GM19397 (cell line): ENCODE data around the gene LYSMD1.
A peak's percentile ranks its signal among the peaks of the same experiment; 100 is the strongest.
"Not testable (repeated sequence)": the region's sequence is repeated elsewhere in the genome, so short reads cannot be mapped to it uniquely, and the experiment has no call there.

Source experiments
- ATAC-seq: cut with Tn5 transposase; IDR thresholded peaks from one replicate; pipeline ENCODE4 v1.9.1; 2021; ENCODE audit warnings: mild to moderate bottlenecking, moderate library complexity; ENCODE audit not compliant: unreplicated experiment

The LYSMD1 gene

DNA sequence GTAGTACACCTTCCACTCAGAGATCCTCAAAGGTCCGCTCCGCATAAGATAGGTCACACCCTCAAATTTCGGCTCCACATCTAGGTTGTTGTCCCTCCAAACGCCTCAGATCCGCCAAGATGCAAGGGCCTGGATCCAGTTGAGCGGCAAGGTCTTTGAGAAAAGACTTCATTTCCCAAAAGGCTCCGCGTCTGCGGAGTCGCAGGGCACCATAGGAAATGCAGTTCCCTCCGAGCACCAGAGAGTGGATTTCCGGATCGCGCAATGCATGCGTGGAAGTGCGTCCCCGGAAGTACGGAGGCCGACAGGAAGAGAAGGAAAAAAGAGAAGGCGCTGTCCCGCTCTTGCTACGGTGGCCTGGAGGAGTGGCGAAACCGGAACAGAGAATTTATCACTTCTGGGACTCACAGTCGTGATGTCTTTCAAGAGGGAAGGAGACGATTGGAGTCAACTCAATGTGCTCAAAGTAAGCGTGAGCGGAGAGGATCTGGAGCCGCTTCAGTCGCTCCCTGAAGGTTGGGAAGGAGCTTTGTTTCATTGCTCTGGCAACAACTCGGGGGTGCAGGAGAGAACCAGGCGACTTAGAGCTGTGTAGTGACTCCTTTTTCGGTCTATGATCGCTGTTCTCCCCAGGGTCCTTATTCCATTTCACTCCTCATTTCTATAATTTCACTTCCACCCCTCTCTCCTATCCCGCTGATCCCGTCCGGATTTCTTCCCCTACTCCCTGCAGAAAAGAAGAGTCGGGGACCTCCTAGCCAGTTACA is at the start of gene LYSMD1, which contains the start of gene SCNM1:
Gene LYSMD1 (minus strand): TSS at position 165 of the 767 bp plus-strand sequence. CDS start 644 bp downstream, outside the sequence.
Gene SCNM1 (plus strand): TSS at position 407 of the 767 bp plus-strand sequence. CDS start 9 bp downstream, at position 416.
- peak; percentile 87 for ATAC-seq

DNA sequence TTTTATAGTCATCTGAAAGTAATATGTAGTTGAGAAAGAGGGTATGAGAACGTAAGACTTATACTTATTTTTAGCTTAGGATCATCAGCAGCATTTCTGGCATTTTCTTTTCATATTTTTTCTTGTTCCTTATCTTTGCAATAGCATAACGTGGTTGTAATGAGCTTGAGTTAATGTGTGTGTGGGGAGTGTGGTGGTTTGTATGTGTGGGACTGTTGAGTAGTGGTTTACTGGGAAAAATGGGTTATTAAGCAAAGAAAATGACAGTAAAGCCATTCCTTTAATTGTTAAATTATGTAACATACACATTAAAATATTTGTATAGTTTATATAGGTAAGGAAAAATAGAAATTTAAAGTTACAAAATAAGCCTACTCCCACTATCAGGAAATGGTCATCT is 47.9 kb upstream of the LYSMD1 start:
- ATAC-seq, result no peak

- no peak for ATAC-seq
Measured at GRCh38 chr1:151211972-151212705, 46.4 kb upstream of the LYSMD1 start.

DNA sequence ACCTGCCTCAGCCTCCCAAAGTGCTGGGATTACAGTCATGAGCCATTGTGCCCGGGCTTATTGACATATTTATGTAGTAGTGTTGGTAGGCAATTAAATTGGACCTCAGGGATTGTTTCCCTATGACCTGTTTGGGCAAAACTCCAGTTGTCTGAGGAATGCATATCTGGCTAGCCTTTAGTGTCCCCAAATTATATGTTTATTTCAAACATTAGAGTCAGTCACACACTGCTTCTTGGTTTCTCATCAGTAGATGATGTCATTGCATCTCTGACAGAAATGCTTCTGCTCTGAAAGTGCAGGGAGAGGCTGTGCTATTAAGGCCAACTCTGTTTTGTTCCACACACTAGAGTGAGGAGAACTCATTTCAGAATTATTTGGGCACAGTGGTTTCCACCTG is 45.1 kb upstream of the LYSMD1 start:
- ATAC-seq, result no peak

DNA sequence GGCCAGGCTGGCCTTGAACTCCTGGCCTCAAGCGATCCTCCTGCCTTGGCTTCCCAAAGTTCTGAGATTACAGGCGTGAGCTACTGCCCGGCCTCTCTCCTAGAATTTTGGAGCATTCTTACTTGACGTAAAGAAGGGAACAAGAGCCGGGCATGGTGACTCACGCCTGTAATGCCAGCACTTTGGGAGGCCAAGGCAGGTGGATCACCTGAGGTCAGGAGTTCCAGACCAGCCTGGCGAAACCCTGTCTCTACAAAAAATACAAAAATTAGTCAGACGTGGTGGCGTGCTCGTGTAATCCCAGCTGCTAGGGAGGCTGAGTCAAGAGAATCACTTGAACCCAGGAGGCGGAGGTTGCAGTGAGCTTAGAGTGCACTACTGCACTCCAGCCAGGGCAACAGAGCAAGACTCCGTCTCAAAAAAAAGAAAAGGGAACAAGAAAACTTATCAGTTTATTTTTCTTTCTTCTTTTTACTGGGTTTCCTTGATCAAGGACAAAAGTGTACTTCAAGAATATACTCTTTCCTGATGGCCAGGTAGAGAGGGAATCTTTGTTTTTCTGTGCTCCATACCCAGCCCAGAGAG is 39.8 kb upstream of the LYSMD1 start:
- ATAC-seq, result not testable (repeated sequence)

GRCh38 chr1:151199873-151200581 is 34.3 kb upstream of the LYSMD1 start:
- ATAC-seq, result no peak

DNA sequence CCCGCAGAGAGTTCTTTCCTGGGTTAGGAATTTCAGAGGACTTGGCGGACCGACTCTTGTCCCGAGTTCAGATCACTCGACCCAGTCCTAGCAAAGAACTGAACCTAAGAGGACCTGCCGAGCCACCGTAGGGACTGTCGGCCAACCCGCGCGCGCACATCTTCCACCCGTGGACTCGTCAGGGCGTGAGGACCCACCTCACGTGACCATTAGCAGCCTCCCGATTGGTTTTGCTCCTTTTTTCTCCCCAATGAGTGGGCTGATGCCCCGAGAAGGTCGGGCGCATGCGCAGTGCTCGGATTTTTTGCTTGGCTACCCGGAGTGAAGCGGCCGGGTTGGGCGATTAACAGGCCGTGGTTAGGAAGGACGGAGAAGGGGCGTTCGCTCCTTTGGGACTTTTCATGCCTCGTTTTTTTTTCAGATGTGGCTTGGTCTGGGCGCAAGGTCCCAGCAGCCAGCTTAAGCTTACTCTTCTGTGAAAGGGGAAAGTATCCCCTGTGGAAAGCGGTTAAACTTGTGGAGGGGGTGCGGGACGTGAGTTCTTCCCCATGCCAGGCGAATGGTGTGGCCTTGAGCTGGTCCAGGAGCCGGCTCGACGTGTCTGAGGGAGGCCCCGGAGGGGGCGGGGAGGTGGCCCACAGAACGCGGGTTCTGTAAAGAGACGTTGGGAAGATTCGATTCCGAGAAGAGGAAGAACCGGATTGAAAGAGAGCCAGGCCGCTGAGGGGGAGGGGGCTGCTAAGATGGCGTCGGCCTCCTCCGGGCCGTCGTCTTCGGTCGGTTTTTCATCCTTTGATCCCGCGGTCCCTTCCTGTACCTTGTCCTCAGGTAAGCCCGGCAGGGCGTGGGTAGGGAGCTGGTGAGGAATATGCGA is 32.8 kb upstream of the LYSMD1 start, which contains the start of gene PIP5K1A:
Gene PIP5K1A (plus strand): TSS at position 299 of the 874 bp plus-strand sequence. CDS start 445 bp downstream, at position 744.
- ATAC-seq, result peak; percentile 93

DNA sequence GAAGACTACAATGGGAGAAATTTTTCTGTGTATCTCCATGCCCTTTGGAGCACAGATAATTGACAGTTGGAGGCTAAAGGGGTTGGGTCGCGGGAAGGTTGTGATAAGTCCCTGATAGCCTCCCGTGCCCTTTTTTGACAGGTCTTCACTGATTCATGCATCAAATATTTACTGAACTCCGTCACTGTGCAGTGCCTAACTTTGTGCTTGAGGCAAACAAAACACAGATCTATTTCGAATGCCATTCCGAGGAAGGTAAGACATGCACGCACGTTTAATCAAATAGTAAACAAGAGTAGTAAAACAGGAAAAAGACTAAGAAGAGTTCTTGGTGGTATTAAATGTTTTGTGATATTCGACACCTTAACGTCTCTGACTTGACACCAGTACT is 32.2 kb upstream of the LYSMD1 start:
- no peak for ATAC-seq

- no peak for ATAC-seq
Measured at GRCh38 chr1:151196292-151196800, 30.6 kb upstream of the LYSMD1 start.

GRCh38 chr1:151194894-151195594 is 29.3 kb upstream of the LYSMD1 start:
- ATAC-seq, result not testable (repeated sequence)

DNA sequence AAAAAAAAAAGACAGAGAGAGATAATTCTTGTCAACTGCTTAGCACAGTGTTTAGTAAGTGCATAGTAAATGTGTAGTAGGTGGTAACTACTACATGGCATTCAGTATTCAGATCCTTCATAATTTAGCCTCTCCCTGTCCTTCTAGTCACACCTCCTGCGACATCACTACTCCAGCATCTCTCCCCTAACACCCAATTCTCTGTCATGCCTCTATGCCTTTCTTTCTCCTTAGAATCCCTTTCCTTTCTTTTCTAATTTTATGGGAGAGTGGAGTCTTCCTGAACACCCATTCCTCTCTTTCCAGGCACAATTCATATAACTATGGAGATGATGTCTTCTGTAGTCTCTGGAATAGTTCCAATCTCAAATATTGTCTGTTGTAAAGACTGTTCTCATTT is 28.2 kb upstream of the LYSMD1 start:
- ATAC-seq, result no peak

DNA sequence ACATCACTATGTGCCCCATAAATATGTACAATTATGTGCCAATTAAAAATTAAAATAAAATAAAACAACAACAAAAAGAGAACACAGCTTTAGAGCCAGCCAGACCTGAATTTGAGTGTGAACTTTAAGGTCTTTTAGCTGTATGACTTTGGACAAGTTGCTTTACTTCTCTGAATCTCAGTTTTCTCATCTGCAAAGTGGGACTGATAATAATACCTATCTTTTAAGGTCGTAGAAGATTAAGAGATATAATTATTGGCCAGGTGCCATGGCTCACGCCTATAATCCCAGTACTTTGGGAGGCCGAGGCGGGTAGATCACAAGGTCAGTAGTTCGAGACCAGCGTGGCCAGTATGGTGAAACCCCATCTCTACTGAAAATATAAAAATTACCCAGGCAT is 27.6 kb upstream of the LYSMD1 start:
- no peak for ATAC-seq

DNA sequence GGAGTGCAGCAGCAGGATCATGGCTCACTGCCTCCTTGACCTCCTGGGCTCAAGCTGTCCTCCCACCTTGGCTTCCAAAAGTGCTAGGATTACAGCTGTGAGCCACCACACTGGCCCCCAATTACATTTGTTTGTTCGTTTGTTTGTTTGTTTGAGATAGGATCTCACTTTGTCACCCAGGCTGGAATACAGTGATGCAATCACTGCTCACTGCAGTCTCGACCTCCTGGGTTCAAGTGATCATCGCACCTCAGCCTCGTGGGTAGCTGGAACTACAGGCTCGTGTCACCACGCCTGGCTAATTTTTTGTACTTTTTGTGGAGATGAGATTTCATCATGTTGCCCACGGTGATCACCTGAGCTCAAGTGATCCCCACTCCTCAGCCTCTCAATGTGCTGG is 26.3 kb upstream of the LYSMD1 start:
- no peak for ATAC-seq

DNA sequence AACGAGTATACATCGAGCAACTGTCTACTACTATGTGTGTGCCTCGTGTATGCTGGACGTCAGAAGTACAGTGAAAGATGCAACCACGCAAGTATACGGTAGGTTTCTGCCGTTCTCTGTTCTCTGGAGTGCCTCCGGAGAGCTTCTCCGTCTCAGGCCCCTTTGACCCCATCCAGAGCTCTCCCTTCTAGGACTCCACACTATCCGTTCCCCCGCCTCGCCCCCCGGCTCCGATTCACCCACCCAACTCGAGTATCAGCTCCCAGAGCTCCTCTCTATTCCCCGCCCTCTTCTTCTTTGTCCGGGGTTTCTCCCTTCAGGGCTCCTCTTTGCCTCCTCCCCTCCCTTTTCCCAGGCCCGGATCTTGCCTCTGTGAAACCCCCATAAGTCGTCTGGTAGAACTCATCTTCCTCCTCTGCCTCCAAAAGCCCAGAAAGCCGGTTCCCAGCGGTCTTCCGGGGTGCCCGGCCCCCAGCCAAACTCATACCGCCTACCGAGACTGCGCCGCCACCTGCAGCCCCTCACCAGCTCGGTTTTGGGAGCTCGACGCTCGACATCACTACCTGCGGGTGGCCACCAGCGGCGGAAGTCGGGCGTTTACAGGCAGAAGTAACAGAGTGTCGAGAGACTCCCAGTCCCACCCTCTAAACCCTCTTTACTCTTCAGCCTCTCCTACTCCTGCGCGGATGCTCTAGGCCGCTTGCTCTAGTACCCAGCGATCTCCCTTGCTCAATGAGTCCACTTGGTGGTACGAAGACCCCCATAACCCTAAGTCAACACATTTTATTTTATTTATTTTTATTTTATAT is 24.1 kb upstream of the LYSMD1 start, which contains the start of gene VPS72:
Gene VPS72 (minus strand): TSS at position 561 of the 809 bp plus-strand sequence. CDS start 76 bp downstream, at position 485.
- peak; percentile 91 for ATAC-seq

- not testable (repeated sequence) for ATAC-seq
Measured at GRCh38 chr1:151188667-151189066, 23.0 kb upstream of the LYSMD1 start.

DNA sequence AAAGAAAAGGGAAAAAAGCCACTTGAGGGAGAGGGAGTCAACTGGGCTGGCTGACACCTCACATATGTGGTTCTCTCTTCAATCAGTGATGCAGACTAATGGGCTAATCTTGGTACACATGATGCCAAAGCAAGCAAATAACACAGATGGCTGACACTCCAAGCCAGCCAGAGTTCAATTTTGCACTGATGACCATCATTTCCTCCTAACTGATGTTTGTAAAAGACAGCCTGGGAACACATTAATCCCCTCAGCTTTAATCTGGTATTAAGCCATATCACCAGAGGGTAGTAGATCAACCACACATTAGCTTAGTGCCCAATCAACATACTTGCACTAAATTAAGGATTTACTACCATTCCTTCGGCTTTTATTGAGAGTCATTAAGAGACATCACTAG is 21.5 kb upstream of the LYSMD1 start:
- no peak for ATAC-seq

- no peak for ATAC-seq
Measured at GRCh38 chr1:151184211-151184610, 18.5 kb upstream of the LYSMD1 start.

GRCh38 chr1:151176514-151177045 is 10.9 kb upstream of the LYSMD1 start:
- no peak for ATAC-seq
